HCT116 (cell line): ENCODE results near the gene SULT1A2. TPM values are rescaled to one million over a fixed set of nuclear protein-coding genes. Genes with fewer than 3 reads are reported as not detected.
"Not testable (repeated sequence)": the region's sequence is repeated elsewhere in the genome, so short reads cannot be mapped to it uniquely, and the experiment has no call there.

Source experiments
- ATAC-seq: fragments of 200-7000 bp; cut with Tn5 transposase; 2 replicates; pipeline ENCODE4 v1.9.1; 2020; ENCODE audit warnings: mild to moderate bottlenecking, moderate library complexity
- BruUV-seq: library from RNA; stranded (reverse); fragments of 400-500 nt; replicated peaks from 2 replicates; lab custom pipeline; 2021; lab: Mats Ljungman, UMichigan
- CTCF ChIA-PET: fragments of 300-600 bp; sonication (Branson Sonifier 250); formaldehyde crosslinking; loops from one replicate; lab custom pipeline; 2021; ENCODE audit warnings: antibody characterized with exemption; lab: Charles Lee
- POLR2A ChIA-PET: fragments of 300-600, 350-600 bp; sonication (Branson Sonifier 250); formaldehyde crosslinking; loops from one replicate; lab custom pipeline; 2021; ENCODE audit warnings: antibody characterized with exemption; lab: Charles Lee
- RAD21 ChIA-PET, 2 experiments: fragments of 300-600 bp; sonication (Branson Sonifier 250); formaldehyde crosslinking; loops; one replicate each; lab custom pipeline; 2023; ENCODE audit warnings: low total read pairs in 2 of 2; ENCODE audit not compliant: uncharacterized antibody in 2 of 2, unreplicated experiment in 2 of 2, low non-redundant PET in 1 of 2; lab: Charles Lee
- DNase-seq: peaks from one replicate; pipeline ENCODE4 v3.0.0-alpha.2; 2010; ENCODE audit warnings: low read depth, low spot score
- H2AFZ ChIP-seq: fragments of 200-600 bp; shearing (Covaris generic), sonication (generic); 2 replicates; pipeline ENCODE4 v1.6.1; 2017; ENCODE audit warnings: low read depth, mixed run types, mixed read lengths, antibody characterized with exemption, low read length; ENCODE audit not compliant: poor library complexity, severe bottlenecking
- H3K27ac ChIP-seq: 2 replicates; pipeline ENCODE4 v1.5.1; 2012; ENCODE audit warnings: low read depth, low read length
- H3K27me3 ChIP-seq: fragments of 200-600 bp; sonication (generic); 2 replicates; pipeline ENCODE4 v1.6.1; 2016; ENCODE audit warnings: mixed run types, low read length, mixed read lengths; ENCODE audit not compliant: insufficient read depth
- H3K36me3 ChIP-seq, 2 experiments: fragments of 200-500 bp in 1 of 2; fragments of 200-600 bp in 1 of 2; sonication (Bioruptor generic) in 1 of 2; sonication (generic) in 1 of 2; 2 replicates each; pipeline versions ENCODE4 v1.5.1 to v1.6.1; 2014 to 2016; ENCODE audit warnings: low read length in 2 of 2, inconsistent platforms in 1 of 2, mixed read lengths in 1 of 2, mixed run types in 1 of 2; ENCODE audit not compliant: insufficient read depth in 2 of 2, control insufficient read depth in 1 of 2
- H3K4me1 ChIP-seq, 2 experiments: fragments of 200-600 bp in 1 of 2; sonication (generic) in 1 of 2; 2 replicates each; pipeline versions ENCODE4 v1.5.1 to v1.6.1; 2012 to 2017; ENCODE audit warnings: low read length in 2 of 2, inconsistent platforms in 1 of 2, mild to moderate bottlenecking in 1 of 2, mixed read lengths in 1 of 2, mixed run types in 1 of 2, moderate library complexity in 1 of 2; ENCODE audit not compliant: insufficient read depth in 2 of 2, control insufficient read depth in 1 of 2
- H3K4me2 ChIP-seq: fragments of 200-600 bp; sonication (generic); 2 replicates; pipeline ENCODE4 v1.6.1; 2017; ENCODE audit warnings: mixed run types, low read length, mixed read lengths
- H3K4me3 ChIP-seq, 2 experiments: fragments of 200-600 bp in 1 of 2; sonication (generic) in 1 of 2; replicated peaks in 1 of 2; 2 replicates each; pipeline ENCODE4 v1.5.1; 2011 to 2016; ENCODE audit warnings: low read length in 2 of 2, control low read depth in 1 of 2, low read depth in 1 of 2, mild to moderate bottlenecking in 1 of 2, mixed read lengths in 1 of 2, mixed run types in 1 of 2
- H3K79me2 ChIP-seq: fragments of 200-600 bp; sonication (generic); 2 replicates; pipeline ENCODE4 v1.6.1; 2017; ENCODE audit warnings: mild to moderate bottlenecking, mixed run types, low read length, moderate library complexity, mixed read lengths; ENCODE audit not compliant: insufficient read depth
- H3K9ac ChIP-seq: fragments of 200-600 bp; sonication (generic); 2 replicates; pipeline ENCODE4 v1.6.1; 2016; ENCODE audit warnings: low read length, mixed read lengths
- H3K9me2 ChIP-seq: fragments of 200-600 bp; sonication (generic), shearing (Covaris generic); 2 replicates; pipeline ENCODE4 v1.6.1; 2017; ENCODE audit warnings: mixed run types, mild to moderate bottlenecking, moderate library complexity; ENCODE audit not compliant: insufficient read depth
- H3K9me3 ChIP-seq, 2 experiments: fragments of 200-500 bp in 1 of 2; fragments of 200-600 bp in 1 of 2; sonication (Bioruptor generic) in 1 of 2; sonication (generic) in 1 of 2; 2 replicates each; pipeline ENCODE4 v1.6.1; 2014 to 2017; ENCODE audit warnings: low read length in 2 of 2, mixed read lengths in 2 of 2, inconsistent platforms in 1 of 2, low read depth in 1 of 2, mild to moderate bottlenecking in 1 of 2, mixed run types in 1 of 2, moderate library complexity in 1 of 2; ENCODE audit not compliant: control insufficient read depth in 1 of 2, insufficient read depth in 1 of 2
- H4K20me1 ChIP-seq: fragments of 200-600 bp; sonication (generic), shearing (Covaris generic); 2 replicates; pipeline ENCODE4 v1.6.1; 2017; ENCODE audit warnings: mixed run types, mild to moderate bottlenecking, moderate library complexity; ENCODE audit not compliant: insufficient read depth
- CBX3 ChIP-seq: IDR thresholded peaks from 2 replicates; pipeline ENCODE4 v1.6.1; 2012; ENCODE audit warnings: low read depth
- CEBPB ChIP-seq: IDR thresholded peaks from 2 replicates; pipeline ENCODE4 v1.6.1; 2012; ENCODE audit warnings: low read depth
- ELF1 ChIP-seq: IDR thresholded peaks from 2 replicates; pipeline ENCODE4 v1.6.1; 2012; ENCODE audit warnings: low read depth, borderline replicate concordance
- EZH2 ChIP-seq: fragments of 200-600 bp; sonication (generic); IDR thresholded peaks from 2 replicates; pipeline ENCODE4 v1.6.1; 2017; ENCODE audit warnings: antibody characterized with exemption, mixed run types
- EZH2phosphoT487 ChIP-seq: fragments of 200-600 bp; IDR thresholded peaks from 2 replicates; pipeline ENCODE4 v1.6.1; 2018; ENCODE audit warnings: antibody characterized with exemption, borderline replicate concordance
- JUND ChIP-seq: IDR thresholded peaks from 2 replicates; pipeline ENCODE4 v1.6.1; 2012
- MAX ChIP-seq: IDR thresholded peaks from 2 replicates; pipeline ENCODE4 v1.6.1; 2012
- POLR2A ChIP-seq: IDR thresholded peaks from 2 replicates; pipeline ENCODE4 v1.7.0; 2011; ENCODE audit warnings: borderline replicate concordance; ENCODE audit not compliant: insufficient read depth, insufficient read length; ENCODE audit errors: extremely low read depth
- RAD21 ChIP-seq: IDR thresholded peaks from 2 replicates; pipeline ENCODE4 v1.6.1; 2012; ENCODE audit warnings: low read depth, mild to moderate bottlenecking
- SIN3A ChIP-seq: IDR thresholded peaks from 2 replicates; pipeline ENCODE4 v1.6.1; 2012; ENCODE audit warnings: low read depth
- SP1 ChIP-seq: IDR thresholded peaks from 2 replicates; pipeline ENCODE4 v1.6.1; 2012; ENCODE audit warnings: low read depth
- SRF ChIP-seq: IDR thresholded peaks from 2 replicates; pipeline ENCODE4 v1.6.1; 2012; ENCODE audit warnings: low read depth
- TCF7L2 ChIP-seq: IDR thresholded peaks from 2 replicates; pipeline ENCODE4 v1.7.0; 2011; ENCODE audit warnings: borderline replicate concordance, inconsistent platforms; ENCODE audit not compliant: insufficient read depth, insufficient read length; ENCODE audit errors: extremely low read depth
- YY1 ChIP-seq: IDR thresholded peaks from 2 replicates; pipeline ENCODE4 v1.6.1; 2011; ENCODE audit warnings: low read length, low read depth, moderate library complexity, mild to moderate bottlenecking; ENCODE audit not compliant: insufficient replicate concordance; ENCODE audit errors: extremely low read depth
- ZBTB33 ChIP-seq: IDR thresholded peaks from 2 replicates; pipeline ENCODE4 v1.6.1; 2011; ENCODE audit warnings: mild to moderate bottlenecking, low read length, moderate library complexity; ENCODE audit not compliant: insufficient replicate concordance; ENCODE audit errors: extremely low read depth
- ZFX ChIP-seq: fragments of 450-650 bp; IDR thresholded peaks from 2 replicates; pipeline ENCODE4 v1.6.1; 2017
- ZNF274 ChIP-seq: fragments of 200-500 bp; sonication (Bioruptor generic); IDR thresholded peaks from 2 replicates; pipeline ENCODE4 v1.6.1; 2014; ENCODE audit warnings: mild to moderate bottlenecking, low read depth, low read length, inconsistent platforms
- intact Hi-C: fragments of 100-400 bp; cut with micrococcal nuclease; formaldehyde crosslinking; loops from 2 replicates; pipeline ENCODE4 v1.10.0; 2022
- total RNA-seq: library from RNA; stranded (reverse); gene quantifications from one replicate; pipeline ENCODE4 v1.2.1, GENCODE V29; 2021; ENCODE audit not compliant: unreplicated experiment

The SULT1A2 gene
- total RNA-seq, 1 experiment from 2014 or later: 1.9 TPM

GRCh38 chr16:28612359-28613280 is 15.8 kb upstream of the SULT1A2 start:
- POLR2A ChIA-PET, H3K27me3 ChIP-seq, BruUV-seq, RAD21 ChIA-PET, H3K27ac ChIP-seq, H2AFZ ChIP-seq, H3K9me2 ChIP-seq, H3K79me2 ChIP-seq, H3K9ac ChIP-seq, DNase-seq, intact Hi-C loops, CTCF ChIA-PET, H3K4me2 ChIP-seq, H4K20me1 ChIP-seq, H3K36me3 ChIP-seq, H3K4me3 ChIP-seq, H3K9me3 ChIP-seq: not testable (repeated sequence)
- peak; percentile 60 for ATAC-seq
- H3K4me1 ChIP-seq: peaks cover 7 to 18% of the 10 kb centered on the region in 2 experiments; a peak in 3 of 4 replicates

GRCh38 chr16:28610595-28611191 is 13.8 kb upstream of the SULT1A2 start:
- peak overlapping the region; percentile 66 for H3K4me2 ChIP-seq
- H3K4me3 ChIP-seq: no peak overlapping the region
- BruUV-seq: no TSS peak
- ChIA-PET CTCF (interaction anchor here (0.6 to 1.6 kb wide), 3 partner anchors 119 to 1202 kb away, joined by 4 to 5 read pairs (median 4); no protein-coding TSS in a partner anchor), RAD21 (no interaction called here), POLR2A (interaction anchor here (1.0 to 2.0 kb wide), 2 partner anchors 13 to 212 kb away, joined by 3 to 7 read pairs; partner anchors contain the start of genes ATXN2L and SULT1A2)
- no peak overlapping the region for H3K9ac ChIP-seq
- H3K9me2 ChIP-seq: no peaks in the 10 kb centered on the region
- DNase-seq (no peak), ATAC-seq (no peak)
- H3K9me3 ChIP-seq: no peaks in the 10 kb centered on the region
- no peak overlapping the region for H2AFZ ChIP-seq
- H3K36me3 ChIP-seq: no peaks in the 10 kb centered on the region; a peak in 1 of 4 replicates
- H3K27ac ChIP-seq: no peak overlapping the region
- intact Hi-C loops: no loop called here
- H3K79me2 ChIP-seq: no peaks in the 10 kb centered on the region
- H3K4me1 ChIP-seq: peaks cover 7 to 18% of the 10 kb centered on the region in 2 experiments; a peak in 3 of 4 replicates
- no peaks in the 10 kb centered on the region for H4K20me1 ChIP-seq
- H3K27me3 ChIP-seq: no peaks in the 10 kb centered on the region
- no peak for TF ChIP-seq JUND
- no peak for TF ChIP-seq CBX3
- TF ChIP-seq EZH2: no peak
- TF ChIP-seq ZNF274: no peak
- TF ChIP-seq POLR2A: no peak
- no peak for TF ChIP-seq ZBTB33
- no peak for TF ChIP-seq RAD21
- no peak for TF ChIP-seq SP1
- no peak for TF ChIP-seq SRF
- TF ChIP-seq MAX: no peak
- TF ChIP-seq YY1: no peak
- no peak for TF ChIP-seq EZH2phosphoT487
- no peak for TF ChIP-seq ZFX
- no peak for TF ChIP-seq CEBPB
- no peak for TF ChIP-seq TCF7L2
- TF ChIP-seq ELF1: no peak
- TF ChIP-seq SIN3A: no peak
